Right lobe of liver (tissue), 6 donors: ENCODE data around the gene CRKL. TPM values are rescaled to one million over a fixed set of nuclear protein-coding genes. Genes with fewer than 3 reads are reported as not detected.

ENCODE experiments used
- ATAC-seq, 4 donors: fragments of 200-7000 bp; cut with Tn5 transposase; one replicate each; pipeline ENCODE4 v1.9.1; 2020; ENCODE audit warnings: mild to moderate bottlenecking in 4 of 4, moderate library complexity in 4 of 4
- DNase-seq, 3 donors: peaks; one replicate each; pipeline ENCODE4 v3.0.0-alpha.2; 2020
- H3K27ac ChIP-seq, 3 donors: fragments of 200-600 bp; one replicate each; pipeline ENCODE4 v1.8.0; 2022
- H3K27me3 ChIP-seq, 2 donors: fragments of 200-600 bp; one replicate each; pipeline ENCODE4 v1.8.0; 2022
- H3K36me3 ChIP-seq, 4 donors: fragments of 200-600 bp; sonication (generic) in 1 of 4; one replicate each; pipeline versions ENCODE4 v1.5.1 to v1.8.0; 2017 to 2022; ENCODE audit warnings: control low read depth in 1 of 4
- H3K4me1 ChIP-seq, 4 donors: fragments of 200-600 bp; sonication (generic) in 1 of 4; one replicate each; pipeline versions ENCODE4 v1.5.1 to v1.8.0; 2017 to 2022; ENCODE audit warnings: control low read depth in 1 of 4
- H3K4me3 ChIP-seq, 3 donors: fragments of 200-600 bp; one replicate each; pipeline ENCODE4 v1.8.0; 2022
- H3K9me3 ChIP-seq, 4 donors: fragments of 200-600 bp; sonication (generic) in 1 of 4; one replicate each; pipeline versions ENCODE4 v1.5.1 to v1.8.0; 2017 to 2022; ENCODE audit warnings: control low read depth in 1 of 4
- CTCF ChIP-seq, 4 donors: fragments of 200-600 bp in 3 of 4; fragments of 450-650 bp in 1 of 4; IDR thresholded peaks; one replicate each; pipeline versions ENCODE4 v1.5.1 to v1.8.0; 2016 to 2022; ENCODE audit warnings: antibody characterized with exemption in 4 of 4, mild to moderate bottlenecking in 2 of 4
- POLR2A ChIP-seq: fragments of 450-650 bp; IDR thresholded peaks from one replicate; pipeline ENCODE4 v1.6.1; 2017; ENCODE audit warnings: antibody characterized with exemption, mild to moderate bottlenecking
- WGBS: methylation state at CpG from one replicate; pipeline ENCODE4 v1.1.6; 2018; ENCODE audit warnings: low coverage, low lambda C conversion rate; ENCODE audit not compliant: insufficient coverage; ENCODE audit errors: missing lambda C conversion rate; 5-methylcytosine and 5-hydroxymethylcytosine counted together
- intact Hi-C, 2 donors: fragments of 100-400 bp; cut with DNase I; formaldehyde crosslinking; loops; one replicate each; pipeline versions ENCODE4 v1.11.2 to v1.14.1; 2022
- total RNA-seq, 6 experiments: library from RNA; depleted of rRNA in 2 of 6; stranded (reverse); fragments of >200 nt in 2 of 6; fragmentation: NEBNext Ultra II Directional in 3 of 6; extraction: Animal tissue kit (Norgen Biotek cat#: 25700) in 3 of 6; gene quantifications; one replicate each; pipeline versions ENCODE4 v1.1.0 to v1.2.4, GENCODE V29; 2016 to 2023
- donor health status: DM: no; HTN: yes; CAD: no.
- donor health status: DM: no; HTN: no; CAD: no.
- donor health status: DM: no; HTN: no; CAD: no.
- donor health status: DM: no; HTN: yes; CAD: no.
- donor health status: DM: no; HTN: yes; CAD: no.

The CRKL gene
- total RNA-seq, 6 experiments from 2014 or later = 27.5 to 53.1 (median 35.2) TPM

GRCh38 chr22:20991252-20992055 lies 74.2 kb downstream of the CRKL start:
- Histone ChIP-seq H3K36me3 (peaks cover 0 to 21% (median 8%) of the 10 kb centered on the region in 4 donors), H3K9me3 (no peaks in the 10 kb centered on the region), H3K27ac (no peak overlapping the region), H3K4me3 (no peak overlapping the region), H3K4me1 (no peaks in the 10 kb centered on the region), H3K27me3 (no peaks in the 10 kb centered on the region)
- TF ChIP-seq POLR2A = no peak
- no CpG with 5 or more reads among the region's 24 CpGs for WGBS
- ATAC-seq (no peak), DNase-seq (no peak)
- intact Hi-C loops = loop anchor here in 1 of 2 donors (10.0 kb wide), 1 partner anchor 47 kb away; no protein-coding TSS in a partner anchor

- intact Hi-C loops = loop anchor here in 1 of 2 donors (10.0 kb wide), 1 partner anchor 47 kb away; no protein-coding TSS in a partner anchor
- no peak for TF ChIP-seq CTCF (IDR thresholded peaks at IDR 0.05)
- TF ChIP-seq POLR2A = no peak
- Histone ChIP-seq H3K27me3 (no peaks in the 10 kb centered on the region), H3K4me1 (no peaks in the 10 kb centered on the region), H3K36me3 (peaks cover 0 to 26% (median 6%) of the 10 kb centered on the region in 4 donors), H3K27ac (no peak overlapping the region), H3K4me3 (no peak overlapping the region), H3K9me3 (no peaks in the 10 kb centered on the region)
- DNase-seq (no peak), ATAC-seq (no peak)
- WGBS = no CpG with 5 or more reads among the region's 7 CpGs
Measured at GRCh38 chr22:20992056-20992442, 74.8 kb downstream of the CRKL start.

DNA sequence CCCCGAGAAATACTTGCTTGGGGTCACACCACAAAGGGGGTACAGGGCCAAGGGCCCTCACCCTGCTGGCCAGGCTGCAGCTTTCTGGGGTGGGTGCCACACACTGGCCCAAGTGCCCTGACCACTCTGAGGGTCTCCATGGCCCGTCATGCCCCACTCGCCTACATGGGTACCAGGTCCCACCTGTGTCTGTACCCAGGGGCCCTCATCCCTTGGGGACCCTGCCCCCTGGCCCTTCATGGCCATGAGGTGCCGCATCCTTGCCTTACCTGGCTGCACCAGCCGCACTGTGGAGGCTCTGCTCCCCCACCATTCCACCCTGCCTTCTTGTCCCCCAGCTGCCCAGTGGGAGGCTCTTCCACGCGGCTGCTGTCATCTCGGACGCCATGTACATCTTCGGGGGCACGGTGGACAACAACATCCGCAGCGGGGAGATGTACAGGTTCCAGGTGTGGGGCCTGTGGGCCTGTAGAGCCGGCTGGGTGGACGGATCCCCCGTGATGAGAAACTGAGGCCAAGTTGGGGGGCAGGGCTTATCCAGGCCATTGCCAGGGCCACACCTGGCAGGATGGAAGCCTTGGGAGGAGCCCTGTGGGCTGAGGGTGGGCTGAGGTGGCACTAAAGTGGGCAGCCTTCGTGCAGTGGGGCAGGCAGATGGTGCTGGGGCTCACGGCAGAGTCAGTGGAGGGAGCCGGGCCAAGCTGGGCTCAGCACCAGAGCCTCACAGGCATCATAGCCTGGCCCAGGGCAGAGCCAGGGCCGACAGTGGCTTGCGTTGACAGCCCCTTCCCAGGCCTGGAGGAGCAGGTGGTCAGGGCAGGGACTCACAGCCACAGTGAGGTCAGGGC lies 75.5 kb downstream of the CRKL start:
- intact Hi-C loops = loop anchor here in 1 of 2 donors (10.0 kb wide), 1 partner anchor 48 kb away; no protein-coding TSS in a partner anchor

GRCh38 chr22:20993304-20994127 lies 76.3 kb downstream of the CRKL start:
- H3K4me1 ChIP-seq = no peaks in the 10 kb centered on the region
- intact Hi-C loops = loop anchor here in 1 of 2 donors (10.0 kb wide), 1 partner anchor 49 kb away; no protein-coding TSS in a partner anchor
- no peak for ATAC-seq
- no peak overlapping the region for H3K4me3 ChIP-seq
- no CpG with 5 or more reads among the region's 29 CpGs for WGBS
- no peak overlapping the region for H3K27ac ChIP-seq
- DNase-seq = no peak
- no peaks in the 10 kb centered on the region for H3K9me3 ChIP-seq
- H3K36me3 ChIP-seq = peaks cover 0 to 25% (median 6%) of the 10 kb centered on the region in 4 donors
- TF ChIP-seq CTCF (IDR thresholded peaks at IDR 0.05) (no peak), POLR2A (no peak)
- H3K27me3 ChIP-seq = no peaks in the 10 kb centered on the region

More for the DNA sequence above, 75.5 kb downstream of the CRKL start:
- Histone ChIP-seq H3K9me3 (no peaks in the 10 kb centered on the region), H3K4me1 (no peaks in the 10 kb centered on the region), H3K4me3 (no peak overlapping the region), H3K27me3 (no peaks in the 10 kb centered on the region), H3K27ac (no peak overlapping the region), H3K36me3 (peaks cover 0 to 26% (median 6%) of the 10 kb centered on the region in 4 donors)
- 92% methylated on average over 10 of the region's 21 CpGs for WGBS
- DNase-seq (no peak), ATAC-seq (no peak)
- TF ChIP-seq POLR2A = no peak
- no peak for TF ChIP-seq CTCF (IDR thresholded peaks at IDR 0.05)
